ENCODE data around the gene NBPF1. TPM values are rescaled to one million over a fixed set of nuclear protein-coding genes. Genes with fewer than 3 reads are reported as not detected.
"Not testable (repeated sequence)": the region's sequence is repeated elsewhere in the genome, so short reads cannot be mapped to it uniquely, and the experiment has no call there.

The NBPF1 gene
- total RNA-seq, 4 donors from 2014 or later = 22.9 to 63.6 (median 41.6) TPM

DNA sequence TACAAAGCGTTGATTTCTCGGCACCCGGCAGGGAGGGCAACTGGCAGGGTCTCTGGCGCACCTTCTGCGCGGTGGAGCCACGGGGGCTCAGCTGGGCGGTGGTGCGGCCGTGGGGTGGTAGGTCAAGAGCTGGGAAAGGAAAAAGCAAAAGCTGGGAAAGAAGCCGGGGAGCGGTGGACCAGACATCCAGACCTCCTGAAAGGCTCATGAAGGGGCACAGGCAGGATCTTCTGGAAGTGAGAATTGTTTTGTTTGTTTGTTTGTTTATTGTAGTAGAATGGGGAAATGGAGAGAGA lies 92.1 kb downstream of the NBPF1 start:
- ATAC-seq (ENCODE audit: low FRiP score) = no peak
- no peak for DNase-seq (ENCODE audit: low spot score)
- TF ChIP-seq CTCF (IDR thresholded peaks at IDR 0.05) = no peak

DNA sequence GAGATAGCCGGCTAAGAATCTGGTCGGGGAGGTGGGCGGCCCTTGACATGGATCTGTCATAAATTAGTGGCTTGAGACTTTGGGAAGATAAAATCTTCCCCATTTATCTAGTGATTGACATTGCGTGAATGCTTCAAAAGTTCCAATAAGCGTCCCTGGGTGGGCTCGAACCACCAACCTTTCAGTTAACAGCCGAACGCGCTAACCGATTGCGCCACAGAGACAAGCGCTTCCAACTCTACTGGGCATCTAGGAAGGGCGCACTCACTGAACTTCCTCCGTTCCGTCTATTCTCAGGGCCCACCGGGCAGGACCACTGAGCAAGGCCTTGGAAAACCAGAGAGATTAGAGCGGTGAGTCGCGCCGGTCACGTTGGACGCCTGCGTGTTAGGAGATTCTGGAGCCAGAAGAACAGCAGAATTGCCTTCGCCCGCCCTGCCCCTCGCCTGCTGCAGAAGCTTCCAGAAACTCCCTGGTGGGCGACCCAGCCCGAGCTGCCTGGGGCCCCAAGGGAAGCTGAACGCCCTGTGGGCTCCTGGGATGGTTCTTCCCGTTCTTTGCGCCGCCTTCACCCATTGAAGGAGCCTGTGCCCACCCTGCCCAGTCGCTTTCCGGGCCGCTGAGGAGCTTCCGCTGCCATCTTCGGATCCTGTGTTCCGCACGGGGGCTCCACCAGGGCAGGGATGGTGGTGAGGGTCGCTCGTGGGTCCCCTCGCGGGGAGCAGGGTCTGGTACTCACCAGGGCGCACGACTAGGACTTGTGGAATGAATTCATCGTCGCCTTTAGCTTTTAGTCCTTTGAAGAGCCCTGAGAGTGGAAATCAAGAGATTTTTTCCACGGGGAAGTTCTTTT lies 92.7 kb downstream of the NBPF1 start:
- not testable (repeated sequence) for DNase-seq (ENCODE audit: low spot score); ATAC-seq (ENCODE audit: low FRiP score)

- not testable (repeated sequence) for ATAC-seq (ENCODE audit: low FRiP score); DNase-seq (ENCODE audit: low spot score)
Measured at GRCh38 chr1:16519255-16519951, 94.0 kb downstream of the NBPF1 start.

GRCh38 chr1:16518913-16519254 lies 94.5 kb downstream of the NBPF1 start:
- DNase-seq (ENCODE audit: low spot score); ATAC-seq (ENCODE audit: low FRiP score): not testable (repeated sequence)

DNA sequence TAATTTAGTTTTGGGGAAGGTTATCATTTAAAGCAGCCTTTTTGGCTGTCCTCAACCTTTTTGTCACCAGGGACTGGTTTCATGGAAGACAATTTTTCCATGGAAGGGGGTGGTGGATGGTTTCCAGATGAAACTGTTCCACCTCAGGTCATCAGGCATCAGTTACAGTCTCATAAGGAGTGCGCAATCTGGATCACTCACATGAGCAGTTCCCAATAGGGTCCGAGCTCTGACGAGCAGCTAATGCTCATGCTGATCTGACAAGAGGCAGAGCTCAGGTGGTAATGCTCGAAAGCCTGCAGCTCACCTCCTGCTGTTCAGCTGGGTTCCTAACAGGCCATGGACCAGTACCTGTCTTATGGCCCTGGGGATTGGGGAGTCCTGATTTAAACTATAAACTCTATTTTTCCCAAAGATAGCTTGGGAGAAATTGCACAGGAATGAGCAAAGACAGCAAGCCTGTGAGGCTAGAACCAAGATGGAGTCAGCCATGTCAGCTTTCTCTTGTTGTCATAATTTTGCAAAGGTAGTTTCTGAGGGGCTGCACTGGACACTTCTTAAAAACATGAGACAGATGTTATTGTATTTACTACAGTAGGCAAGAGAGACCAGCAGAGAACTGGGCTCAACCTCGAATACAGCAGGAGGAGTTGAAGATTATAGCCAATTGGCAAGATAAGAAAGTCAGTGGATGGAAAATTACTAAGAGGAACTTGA lies 96.5 kb downstream of the NBPF1 start:
- ATAC-seq (ENCODE audit: low FRiP score); DNase-seq (ENCODE audit: low spot score): not testable (repeated sequence)

- not testable (repeated sequence) for DNase-seq (ENCODE audit: low spot score); ATAC-seq (ENCODE audit: low FRiP score)
Measured at GRCh38 chr1:16514107-16515055, 99.0 kb downstream of the NBPF1 start, which contains the start of gene RNU1-1. TSS of gene RNU1-1 (minus strand) at chr1:16514285.

DNA sequence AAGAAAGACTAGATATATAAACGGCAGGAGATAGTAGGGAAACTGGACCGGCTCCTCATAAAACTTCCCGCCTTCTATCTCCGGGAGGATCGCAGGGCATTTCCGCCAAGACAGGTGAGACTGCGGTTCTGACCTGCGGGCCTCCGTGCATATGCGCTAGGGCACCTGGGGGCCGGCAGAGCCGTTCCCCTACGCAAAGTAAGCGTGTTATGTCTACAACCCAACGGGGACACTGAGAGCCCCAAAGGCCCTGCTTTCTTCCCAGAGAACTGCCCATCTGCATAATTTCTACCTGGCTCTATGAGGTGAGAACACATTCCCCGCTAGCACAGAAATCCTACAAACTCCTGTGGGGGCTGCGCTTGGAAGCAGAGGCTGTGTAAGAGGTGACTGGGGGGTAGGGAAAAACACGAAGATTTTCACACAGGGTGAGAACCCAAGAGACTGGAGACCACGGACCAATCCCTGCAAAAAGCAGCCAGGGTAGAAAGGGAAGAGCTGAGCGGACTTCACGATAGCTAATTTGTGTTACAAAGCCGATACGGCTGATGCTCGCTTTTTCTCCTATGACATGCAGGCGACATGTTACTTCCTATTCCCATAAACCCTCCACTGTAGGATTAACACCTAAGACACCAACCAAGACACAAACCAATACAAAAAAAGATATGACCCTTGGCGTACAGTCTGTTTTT lies 99.8 kb downstream of the NBPF1 start:
- peak; percentile 26 for DNase-seq (ENCODE audit: low spot score)
- peak; percentile 100 for ATAC-seq (ENCODE audit: low FRiP score)

DNA sequence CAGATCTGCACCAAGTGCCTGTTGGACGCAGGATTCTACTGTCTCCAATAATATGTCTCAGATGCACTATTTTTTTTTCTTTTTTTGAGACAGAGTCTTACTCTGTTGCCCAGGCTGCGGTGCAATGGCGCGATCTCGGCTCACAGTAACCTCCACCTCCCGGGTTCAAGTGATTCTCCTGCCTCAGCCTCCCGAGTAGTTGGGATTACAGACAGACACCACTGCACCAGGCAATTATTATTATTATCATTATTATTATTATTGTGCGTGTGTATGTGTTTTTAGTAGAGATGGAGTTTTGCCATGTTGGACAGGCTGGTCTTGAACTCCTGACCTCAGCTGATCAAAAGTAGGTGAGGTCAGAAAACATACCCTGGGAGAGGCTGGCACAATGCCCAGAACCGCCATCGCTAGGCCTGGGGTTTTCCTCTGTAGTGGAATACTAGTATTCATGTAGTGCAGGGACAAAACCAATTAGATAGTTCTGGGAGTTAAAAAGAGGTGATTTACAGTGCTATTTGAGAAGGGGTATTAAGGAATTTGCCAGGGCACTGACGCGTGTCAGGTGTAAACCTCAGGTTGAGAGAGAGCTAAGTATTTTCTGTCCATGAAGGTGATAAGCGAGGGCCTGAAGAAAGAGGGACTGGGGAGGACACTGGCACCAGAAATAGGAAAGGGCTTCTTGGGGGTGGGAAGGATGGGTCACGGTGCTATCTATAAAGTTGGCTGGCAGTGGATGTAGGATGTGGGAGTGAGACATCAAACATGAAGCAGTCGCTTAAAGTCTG lies 100.5 kb downstream of the NBPF1 start:
- not testable (repeated sequence) for ATAC-seq (ENCODE audit: low FRiP score); DNase-seq (ENCODE audit: low spot score)

Small RNA genes lying within 50 kb of the gene (small RNA-seq; reads per million reads assigned to genes)
- gene RNU1-1 = not detected
- not detected for gene RNU1-6P

Other genes starting within 250 kb of the NBPF1 start
- 10 to 100 TPM; 73.1 to 80.5 (median 77.7) TPM for gene SZRD1, start 246.3 kb downstream of the NBPF1 start, total RNA-seq
- gene SPATA21, start 176.1 kb downstream of the NBPF1 start, total RNA-seq = not detected
- gene NECAP2, start 172.8 kb downstream of the NBPF1 start, total RNA-seq = 10 to 100 TPM; 46.9 to 89.5 (median 60.4) TPM
- under 1 TPM; under 0.01 TPM for gene RNU1-1, start 99.3 kb downstream of the NBPF1 start, total RNA-seq
- under 1 TPM; under 0.01 TPM for gene RNU1-3, start 53.4 kb upstream of the NBPF1 start, total RNA-seq
- under 1 TPM; under 0.01 TPM for gene RNU1-4, start 127.0 kb upstream of the NBPF1 start, total RNA-seq

Data from omental fat pad (tissue), 4 donors.